ENCODE results near the gene RAB5A. TPM values are rescaled to one million over a fixed set of nuclear protein-coding genes. Genes with fewer than 3 reads are reported as not detected.

RAB5A gene
- total and polyA plus RNA-seq, 2 of the 4 experiments (the other 2 are of a cell fraction) = 33.3 to 46.4 TPM

DNA sequence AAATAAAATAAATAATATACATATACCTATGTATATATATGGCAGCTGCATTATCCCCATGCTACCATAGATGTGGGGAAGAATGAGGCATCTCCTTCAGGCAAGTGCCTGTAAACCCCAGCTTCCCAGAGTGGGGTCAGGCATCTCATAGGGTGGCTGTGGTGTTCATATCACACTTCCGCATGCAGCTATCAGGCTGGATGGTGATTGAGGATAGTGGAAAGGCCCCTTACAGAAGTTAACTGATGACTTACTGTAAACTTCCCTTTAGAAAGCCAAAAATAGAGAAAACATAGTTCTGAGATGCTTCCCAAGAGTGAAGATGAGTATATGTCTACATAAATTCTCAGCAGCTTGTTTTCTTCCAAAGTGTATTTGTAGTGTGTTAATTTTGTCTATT, 68.6 kb downstream of the RAB5A start:
- intact Hi-C loops (cut with micrococcal nuclease) = no loop called here
- no peak overlapping the region for H2BK5ac ChIP-seq (ENCODE audit: low read depth, low read length, poor library complexity, severe bottlenecking)
- BruUV-seq (replicated peaks) = no TSS peak
- DNase-seq (no peak), ATAC-seq (ENCODE audit: low read depth) (no peak)
- H3K56ac ChIP-seq (ENCODE audit: extremely low read depth, insufficient read depth, low read length) = no peak overlapping the region
- H3K27me3 ChIP-seq (ENCODE audit: control insufficient read depth, insufficient read depth, low read length) = no peaks in the 10 kb centered on the region
- no peak overlapping the region for H2AFZ ChIP-seq (replicated peaks; ENCODE audit: low read length, poor library complexity)
- H3K4ac ChIP-seq (ENCODE audit: low read depth, low read length) = no peak overlapping the region
- no peak overlapping the region for H2AK5ac ChIP-seq (ENCODE audit: low read depth, low read length)
- no peak overlapping the region for H4K5ac ChIP-seq (ENCODE audit: low read depth, low read length)
- H4K20me1 ChIP-seq (ENCODE audit: insufficient read depth, low read length) = no peaks in the 10 kb centered on the region
- H3K4me1 ChIP-seq (ENCODE audit: control insufficient read depth, insufficient read depth, low read length) = no peaks in the 10 kb centered on the region
- no peak overlapping the region for H4K91ac ChIP-seq (ENCODE audit: insufficient read depth, low read depth, low read length)
- H2BK15ac ChIP-seq (ENCODE audit: low read depth, low read length) = no peak overlapping the region
- dilution Hi-C loops (cut with HindIII; ENCODE audit: low sequenced_read_pairs, unreplicated experiment) = no loop called here
- no peak overlapping the region for H2BK120ac ChIP-seq (ENCODE audit: low read depth, low read length)
- no peaks in the 10 kb centered on the region for H3K9me3 ChIP-seq (ENCODE audit: control insufficient read depth, insufficient read depth, low read length)
- H3K36me3 ChIP-seq (ENCODE audit: control insufficient read depth, insufficient read depth, low read length) = no peaks in the 10 kb centered on the region
- H2BK20ac ChIP-seq (ENCODE audit: low read depth, low read length) = no peak overlapping the region
- no peak overlapping the region for H3K9ac ChIP-seq (ENCODE audit: low read depth, low read length)
- TF ChIP-seq, protein P1, sequence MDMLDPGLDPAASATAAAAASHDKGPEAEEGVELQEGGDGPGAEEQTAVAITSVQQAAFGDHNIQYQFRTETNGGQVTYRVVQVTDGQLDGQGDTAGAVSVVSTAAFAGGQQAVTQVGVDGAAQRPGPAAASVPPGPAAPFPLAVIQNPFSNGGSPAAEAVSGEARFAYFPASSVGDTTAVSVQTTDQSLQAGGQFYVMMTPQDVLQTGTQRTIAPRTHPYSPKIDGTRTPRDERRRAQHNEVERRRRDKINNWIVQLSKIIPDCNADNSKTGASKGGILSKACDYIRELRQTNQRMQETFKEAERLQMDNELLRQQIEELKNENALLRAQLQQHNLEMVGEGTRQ (IDR thresholded peaks at IDR 0.05; ENCODE audit: low read depth, low read length) = no peak
- TF ChIP-seq, protein P2, sequence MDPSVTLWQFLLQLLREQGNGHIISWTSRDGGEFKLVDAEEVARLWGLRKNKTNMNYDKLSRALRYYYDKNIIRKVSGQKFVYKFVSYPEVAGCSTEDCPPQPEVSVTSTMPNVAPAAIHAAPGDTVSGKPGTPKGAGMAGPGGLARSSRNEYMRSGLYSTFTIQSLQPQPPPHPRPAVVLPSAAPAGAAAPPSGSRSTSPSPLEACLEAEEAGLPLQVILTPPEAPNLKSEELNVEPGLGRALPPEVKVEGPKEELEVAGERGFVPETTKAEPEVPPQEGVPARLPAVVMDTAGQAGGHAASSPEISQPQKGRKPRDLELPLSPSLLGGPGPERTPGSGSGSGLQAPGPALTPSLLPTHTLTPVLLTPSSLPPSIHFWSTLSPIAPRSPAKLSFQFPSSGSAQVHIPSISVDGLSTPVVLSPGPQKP (IDR thresholded peaks at IDR 0.05; ENCODE audit: borderline replicate concordance, low read depth, low read length) = no peak
- TF ChIP-seq NFE2L2 (IDR thresholded peaks at IDR 0.05; ENCODE audit: low read depth, low read length) (no peak), FOS (IDR thresholded peaks at IDR 0.05; ENCODE audit: low read depth, low read length) (no peak), MXI1 (IDR thresholded peaks at IDR 0.05; ENCODE audit: borderline replicate concordance, low read depth, low read length) (no peak), RCOR1 (IDR thresholded peaks at IDR 0.05; ENCODE audit: insufficient replicate concordance, low read length) (no peak), RFX5 (IDR thresholded peaks at IDR 0.05; ENCODE audit: low read depth, low read length) (no peak)
- TF ChIP-seq, protein P3, sequence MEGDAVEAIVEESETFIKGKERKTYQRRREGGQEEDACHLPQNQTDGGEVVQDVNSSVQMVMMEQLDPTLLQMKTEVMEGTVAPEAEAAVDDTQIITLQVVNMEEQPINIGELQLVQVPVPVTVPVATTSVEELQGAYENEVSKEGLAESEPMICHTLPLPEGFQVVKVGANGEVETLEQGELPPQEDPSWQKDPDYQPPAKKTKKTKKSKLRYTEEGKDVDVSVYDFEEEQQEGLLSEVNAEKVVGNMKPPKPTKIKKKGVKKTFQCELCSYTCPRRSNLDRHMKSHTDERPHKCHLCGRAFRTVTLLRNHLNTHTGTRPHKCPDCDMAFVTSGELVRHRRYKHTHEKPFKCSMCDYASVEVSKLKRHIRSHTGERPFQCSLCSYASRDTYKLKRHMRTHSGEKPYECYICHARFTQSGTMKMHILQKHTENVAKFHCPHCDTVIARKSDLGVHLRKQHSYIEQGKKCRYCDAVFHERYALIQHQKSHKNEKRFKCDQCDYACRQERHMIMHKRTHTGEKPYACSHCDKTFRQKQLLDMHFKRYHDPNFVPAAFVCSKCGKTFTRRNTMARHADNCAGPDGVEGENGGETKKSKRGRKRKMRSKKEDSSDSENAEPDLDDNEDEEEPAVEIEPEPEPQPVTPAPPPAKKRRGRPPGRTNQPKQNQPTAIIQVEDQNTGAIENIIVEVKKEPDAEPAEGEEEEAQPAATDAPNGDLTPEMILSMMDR (conservative IDR thresholded peaks at IDR 0.05; ENCODE audit: low read depth, low read length) = no peak
- H3K79me1 ChIP-seq (ENCODE audit: low read depth in 1 of 2, low read length in 2 of 2) = no peaks in the 10 kb centered on the region
- no CpG with 5 or more reads among the region's 1 CpG for WGBS, 2 experiments (ENCODE audit: extremely low coverage in 2 of 2, insufficient read length in 1 of 2)
- ChIA-PET POLR2A (ENCODE audit: unreplicated experiment) (no interaction called here), CTCF (no interaction called here)
- no peak overlapping the region for H3K23ac ChIP-seq (ENCODE audit: low read depth, low read length)
- H3K14ac ChIP-seq (replicated peaks; ENCODE audit: low read depth, low read length) = no peak overlapping the region
- H3K9me1 ChIP-seq (ENCODE audit: insufficient read depth, low read length) = no peaks in the 10 kb centered on the region; the same call in 1 of the 2 replicates
- H3K4me2 ChIP-seq (ENCODE audit: low read depth, low read length) = no peak overlapping the region
- H4K8ac ChIP-seq (ENCODE audit: low read depth in 2 of 2, low read length in 2 of 2) = no peak overlapping the region
- H3K27ac ChIP-seq (ENCODE audit: insufficient read depth, low read length) = no peak overlapping the region
- H2AK9ac ChIP-seq (replicated peaks; ENCODE audit: low read depth, low read length, poor library complexity) = no peak overlapping the region
- H3K18ac ChIP-seq (ENCODE audit: low read depth, low read length) = no peak overlapping the region
- in situ Hi-C loops (cut with MboI; ENCODE audit: low sequenced_read_pairs) = no loop called here
- no peak overlapping the region for H3K4me3 ChIP-seq (ENCODE audit: insufficient read depth, low read depth, low read length)

Data from IMR-90 (cell line).